Prostate gland (tissue), 2 donors: ENCODE data around the gene CTNND2.

Source experiments
- POLR2A ChIP-seq: fragments of 450-650 bp; IDR thresholded peaks from one replicate; pipeline ENCODE4 v1.6.1; 2016; ENCODE audit warnings: antibody characterized with exemption, mild to moderate bottlenecking
- TF ChIP-seq, protein P1 (sequence below), 4 experiments: fragments of 200-600 bp in 2 of 4; fragments of 450-650 bp in 2 of 4; sonication (generic) in 2 of 4; IDR thresholded peaks; 1 replicate in 3 of 4; 2 replicates in 1 of 4; pipeline ENCODE4 v1.5.1; 2016 to 2019; ENCODE audit warnings: antibody characterized with exemption in 4 of 4, mild to moderate bottlenecking in 2 of 4, moderate library complexity in 2 of 4

DNA sequence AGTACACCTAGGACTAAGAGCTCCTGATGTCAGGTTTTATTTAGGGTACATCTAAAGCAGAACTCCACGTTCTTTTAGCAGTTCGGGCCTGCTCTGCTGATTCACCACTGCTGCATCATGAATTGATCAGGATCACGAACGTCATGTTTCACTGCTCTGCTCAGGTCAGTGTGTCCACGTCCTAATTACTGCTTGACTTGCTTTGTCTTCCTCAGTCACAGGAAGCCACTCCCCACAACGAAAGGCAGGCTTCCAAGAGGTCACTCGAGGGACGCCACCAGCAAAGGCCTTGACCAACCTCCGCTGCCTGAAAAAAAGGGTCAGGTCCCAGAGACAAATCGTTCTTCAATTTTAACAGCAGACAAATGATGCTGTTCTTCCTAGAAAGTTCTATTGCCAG is 40.3 kb downstream of the CTNND2 start:
- TF ChIP-seq, protein P1, sequence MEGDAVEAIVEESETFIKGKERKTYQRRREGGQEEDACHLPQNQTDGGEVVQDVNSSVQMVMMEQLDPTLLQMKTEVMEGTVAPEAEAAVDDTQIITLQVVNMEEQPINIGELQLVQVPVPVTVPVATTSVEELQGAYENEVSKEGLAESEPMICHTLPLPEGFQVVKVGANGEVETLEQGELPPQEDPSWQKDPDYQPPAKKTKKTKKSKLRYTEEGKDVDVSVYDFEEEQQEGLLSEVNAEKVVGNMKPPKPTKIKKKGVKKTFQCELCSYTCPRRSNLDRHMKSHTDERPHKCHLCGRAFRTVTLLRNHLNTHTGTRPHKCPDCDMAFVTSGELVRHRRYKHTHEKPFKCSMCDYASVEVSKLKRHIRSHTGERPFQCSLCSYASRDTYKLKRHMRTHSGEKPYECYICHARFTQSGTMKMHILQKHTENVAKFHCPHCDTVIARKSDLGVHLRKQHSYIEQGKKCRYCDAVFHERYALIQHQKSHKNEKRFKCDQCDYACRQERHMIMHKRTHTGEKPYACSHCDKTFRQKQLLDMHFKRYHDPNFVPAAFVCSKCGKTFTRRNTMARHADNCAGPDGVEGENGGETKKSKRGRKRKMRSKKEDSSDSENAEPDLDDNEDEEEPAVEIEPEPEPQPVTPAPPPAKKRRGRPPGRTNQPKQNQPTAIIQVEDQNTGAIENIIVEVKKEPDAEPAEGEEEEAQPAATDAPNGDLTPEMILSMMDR (IDR thresholded peaks at IDR 0.05) = no peak
- TF ChIP-seq POLR2A = no peak
